ENCODE data around the gene SYNGR2.

- TF ChIP-seq YY1 (IDR thresholded peaks at IDR 0.05; ENCODE audit: extremely low read depth, insufficient replicate concordance, low read depth, low read length) (no peak), SIN3A (IDR thresholded peaks at IDR 0.05; ENCODE audit: low read depth) (no peak)
These were observed 38.9 kb upstream of the SYNGR2 start for GRCh38 chr17:78129351-78130089.
